ENCODE data around the gene CPEB2.

CPEB2 gene

DNA sequence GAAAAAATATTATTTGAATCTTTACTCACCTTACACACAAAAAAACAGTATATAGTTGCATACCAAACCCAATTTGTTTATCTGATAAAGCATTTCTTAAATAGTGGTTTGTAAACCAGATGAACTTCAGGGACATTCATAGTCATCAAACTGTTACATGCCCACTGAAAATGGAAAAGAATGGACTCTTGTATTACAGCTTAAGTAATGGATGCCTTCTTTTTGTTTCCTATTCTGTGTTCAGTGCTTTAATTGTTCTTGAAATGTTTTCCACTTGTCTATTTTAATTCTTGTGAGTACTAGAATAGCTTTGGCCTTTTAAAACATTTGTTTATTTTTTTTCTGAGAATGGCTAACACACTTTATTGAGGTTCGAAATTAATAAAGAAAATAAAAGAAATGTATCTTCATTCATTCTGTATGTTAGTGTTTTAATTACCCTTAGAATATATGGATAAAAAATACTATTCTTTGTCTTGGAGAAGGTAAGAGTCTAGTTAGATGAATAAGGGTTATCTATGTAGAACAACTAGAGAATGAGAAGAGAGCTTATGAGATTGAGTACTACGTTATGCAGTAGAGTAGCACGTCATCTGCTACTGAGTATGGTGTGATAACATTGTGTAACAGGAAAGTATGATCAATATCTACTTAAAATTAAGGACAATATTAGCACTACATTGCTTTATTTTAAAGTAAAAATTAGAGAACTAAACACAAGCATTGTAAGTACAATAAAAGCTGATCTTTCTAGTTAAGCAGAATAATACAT is 9.9 kb downstream of the CPEB2 start:
- Histone ChIP-seq H3K4me3 (replicated peaks; ENCODE audit: insufficient read depth, low read length) (no peak overlapping the region), H3K27ac (replicated peaks) (no peak overlapping the region), H3K27me3 (ENCODE audit: insufficient read depth, poor library complexity, severe bottlenecking) (no peaks in the 10 kb centered on the region)
- TF ChIP-seq GABPA (IDR thresholded peaks at IDR 0.05; ENCODE audit: low read depth) (no peak), SPI1 (IDR thresholded peaks at IDR 0.05; ENCODE audit: borderline replicate concordance, low read depth) (no peak)
- no peak for DNase-seq (ENCODE audit: low read depth in 1 of 2, low spot score in 1 of 2)

- no peaks in the 10 kb centered on the region for H3K27me3 ChIP-seq (ENCODE audit: insufficient read depth, poor library complexity, severe bottlenecking)
- TF ChIP-seq, protein P1, sequence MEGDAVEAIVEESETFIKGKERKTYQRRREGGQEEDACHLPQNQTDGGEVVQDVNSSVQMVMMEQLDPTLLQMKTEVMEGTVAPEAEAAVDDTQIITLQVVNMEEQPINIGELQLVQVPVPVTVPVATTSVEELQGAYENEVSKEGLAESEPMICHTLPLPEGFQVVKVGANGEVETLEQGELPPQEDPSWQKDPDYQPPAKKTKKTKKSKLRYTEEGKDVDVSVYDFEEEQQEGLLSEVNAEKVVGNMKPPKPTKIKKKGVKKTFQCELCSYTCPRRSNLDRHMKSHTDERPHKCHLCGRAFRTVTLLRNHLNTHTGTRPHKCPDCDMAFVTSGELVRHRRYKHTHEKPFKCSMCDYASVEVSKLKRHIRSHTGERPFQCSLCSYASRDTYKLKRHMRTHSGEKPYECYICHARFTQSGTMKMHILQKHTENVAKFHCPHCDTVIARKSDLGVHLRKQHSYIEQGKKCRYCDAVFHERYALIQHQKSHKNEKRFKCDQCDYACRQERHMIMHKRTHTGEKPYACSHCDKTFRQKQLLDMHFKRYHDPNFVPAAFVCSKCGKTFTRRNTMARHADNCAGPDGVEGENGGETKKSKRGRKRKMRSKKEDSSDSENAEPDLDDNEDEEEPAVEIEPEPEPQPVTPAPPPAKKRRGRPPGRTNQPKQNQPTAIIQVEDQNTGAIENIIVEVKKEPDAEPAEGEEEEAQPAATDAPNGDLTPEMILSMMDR (IDR thresholded peaks at IDR 0.05; ENCODE audit: insufficient read depth, low read length), result no peak
- no peak for TF ChIP-seq POLR2AphosphoS5 (IDR thresholded peaks at IDR 0.05; ENCODE audit: low read depth)
- no peak for TF ChIP-seq GABPA (IDR thresholded peaks at IDR 0.05; ENCODE audit: low read depth)
- TF ChIP-seq, protein P2, sequence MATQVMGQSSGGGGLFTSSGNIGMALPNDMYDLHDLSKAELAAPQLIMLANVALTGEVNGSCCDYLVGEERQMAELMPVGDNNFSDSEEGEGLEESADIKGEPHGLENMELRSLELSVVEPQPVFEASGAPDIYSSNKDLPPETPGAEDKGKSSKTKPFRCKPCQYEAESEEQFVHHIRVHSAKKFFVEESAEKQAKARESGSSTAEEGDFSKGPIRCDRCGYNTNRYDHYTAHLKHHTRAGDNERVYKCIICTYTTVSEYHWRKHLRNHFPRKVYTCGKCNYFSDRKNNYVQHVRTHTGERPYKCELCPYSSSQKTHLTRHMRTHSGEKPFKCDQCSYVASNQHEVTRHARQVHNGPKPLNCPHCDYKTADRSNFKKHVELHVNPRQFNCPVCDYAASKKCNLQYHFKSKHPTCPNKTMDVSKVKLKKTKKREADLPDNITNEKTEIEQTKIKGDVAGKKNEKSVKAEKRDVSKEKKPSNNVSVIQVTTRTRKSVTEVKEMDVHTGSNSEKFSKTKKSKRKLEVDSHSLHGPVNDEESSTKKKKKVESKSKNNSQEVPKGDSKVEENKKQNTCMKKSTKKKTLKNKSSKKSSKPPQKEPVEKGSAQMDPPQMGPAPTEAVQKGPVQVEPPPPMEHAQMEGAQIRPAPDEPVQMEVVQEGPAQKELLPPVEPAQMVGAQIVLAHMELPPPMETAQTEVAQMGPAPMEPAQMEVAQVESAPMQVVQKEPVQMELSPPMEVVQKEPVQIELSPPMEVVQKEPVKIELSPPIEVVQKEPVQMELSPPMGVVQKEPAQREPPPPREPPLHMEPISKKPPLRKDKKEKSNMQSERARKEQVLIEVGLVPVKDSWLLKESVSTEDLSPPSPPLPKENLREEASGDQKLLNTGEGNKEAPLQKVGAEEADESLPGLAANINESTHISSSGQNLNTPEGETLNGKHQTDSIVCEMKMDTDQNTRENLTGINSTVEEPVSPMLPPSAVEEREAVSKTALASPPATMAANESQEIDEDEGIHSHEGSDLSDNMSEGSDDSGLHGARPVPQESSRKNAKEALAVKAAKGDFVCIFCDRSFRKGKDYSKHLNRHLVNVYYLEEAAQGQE (IDR thresholded peaks at IDR 0.05; ENCODE audit: insufficient replicate concordance, low read depth), result no peak
- no peak for TF ChIP-seq SPI1 (IDR thresholded peaks at IDR 0.05; ENCODE audit: borderline replicate concordance, low read depth)
- H3K4me3 ChIP-seq (replicated peaks; ENCODE audit: insufficient read depth, low read length), result no peak overlapping the region
- no peak overlapping the region for H3K27ac ChIP-seq (replicated peaks)
- no peak for DNase-seq (ENCODE audit: low read depth in 1 of 2, low spot score in 1 of 2)
Measured at GRCh38 chr4:15013585-15013984, 11.3 kb downstream of the CPEB2 start.

DNA sequence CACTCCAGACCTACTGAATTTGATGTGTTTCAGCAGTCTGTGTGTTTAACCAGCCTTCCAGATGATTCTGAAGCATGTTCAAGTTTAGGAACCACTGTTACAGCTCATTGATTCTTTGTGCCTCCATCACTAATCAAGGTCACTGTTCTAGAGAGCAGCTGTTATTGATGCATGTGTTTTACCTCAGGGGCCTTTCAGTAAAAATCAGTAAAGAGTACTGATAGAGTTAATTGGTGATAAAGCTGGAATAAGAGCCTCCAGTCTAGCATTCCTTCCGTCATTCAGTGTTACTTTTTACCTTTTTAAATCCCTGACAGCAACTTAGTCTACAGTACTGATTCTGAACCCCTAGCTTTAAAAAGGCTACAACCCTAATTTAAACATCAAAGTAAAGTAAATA is 12.9 kb downstream of the CPEB2 start:
- H3K27me3 ChIP-seq (ENCODE audit: insufficient read depth, poor library complexity, severe bottlenecking), result no peaks in the 10 kb centered on the region
- no peak for TF ChIP-seq SPI1 (IDR thresholded peaks at IDR 0.05; ENCODE audit: borderline replicate concordance, low read depth)
- TF ChIP-seq, protein P1 (IDR thresholded peaks at IDR 0.05; ENCODE audit: insufficient read depth, low read length), result no peak
- TF ChIP-seq, protein P2 (IDR thresholded peaks at IDR 0.05; ENCODE audit: insufficient replicate concordance, low read depth), result no peak
- no peak for TF ChIP-seq GABPA (IDR thresholded peaks at IDR 0.05; ENCODE audit: low read depth)
- no peak for TF ChIP-seq POLR2AphosphoS5 (IDR thresholded peaks at IDR 0.05; ENCODE audit: low read depth)
- H3K4me3 ChIP-seq (replicated peaks; ENCODE audit: insufficient read depth, low read length), result no peak overlapping the region
- no peak for DNase-seq (ENCODE audit: low read depth in 1 of 2, low spot score in 1 of 2)
- H3K27ac ChIP-seq (replicated peaks), result no peak overlapping the region

GRCh38 chr4:15018361-15018760 is 16.1 kb downstream of the CPEB2 start:
- H3K27me3 ChIP-seq (ENCODE audit: insufficient read depth, poor library complexity, severe bottlenecking), result no peaks in the 10 kb centered on the region
- DNase-seq (ENCODE audit: low read depth in 1 of 2, low spot score in 1 of 2), result no peak
- TF ChIP-seq, protein P2 (IDR thresholded peaks at IDR 0.05; ENCODE audit: insufficient replicate concordance, low read depth), result no peak
- TF ChIP-seq POLR2AphosphoS5 (IDR thresholded peaks at IDR 0.05; ENCODE audit: low read depth) (no peak), SPI1 (IDR thresholded peaks at IDR 0.05; ENCODE audit: borderline replicate concordance, low read depth) (no peak), GABPA (IDR thresholded peaks at IDR 0.05; ENCODE audit: low read depth) (no peak)
- TF ChIP-seq, protein P1 (IDR thresholded peaks at IDR 0.05; ENCODE audit: insufficient read depth, low read length), result no peak
- no peak overlapping the region for H3K4me3 ChIP-seq (replicated peaks; ENCODE audit: insufficient read depth, low read length)
- no peak overlapping the region for H3K27ac ChIP-seq (replicated peaks)

Measured in HL-60 (cell line).